Smooth muscle cell (in vitro differentiated cells): ENCODE results near the gene CIZ1. TPM values are rescaled to one million over a fixed set of nuclear protein-coding genes. Genes with fewer than 3 reads are reported as not detected.

Experiments
- DNase-seq: peaks from one replicate; lab custom pipeline; 2025; ENCODE audit not compliant: unreplicated experiment; lab: John Stamatoyannopoulos, UW
- H2AFZ ChIP-seq: fragments of 200-600 bp; sonication (generic); 2 replicates; pipeline ENCODE4 v1.6.0; 2016; ENCODE audit warnings: antibody characterized with exemption, low read depth, mild to moderate bottlenecking
- H3F3A ChIP-seq: fragments of 200-600 bp; sonication (generic); 2 replicates; pipeline ENCODE4 v1.6.0; 2017; ENCODE audit warnings: antibody characterized with exemption, low read depth
- H3K27ac ChIP-seq: fragments of 200-600 bp; sonication (generic); 2 replicates; pipeline ENCODE4 v1.5.1; 2016; ENCODE audit warnings: low read depth, mild to moderate bottlenecking
- H3K27me3 ChIP-seq: fragments of 200-600 bp; sonication (generic); 2 replicates; pipeline ENCODE4 v1.6.1; 2016; ENCODE audit warnings: low read depth, mild to moderate bottlenecking
- H3K36me3 ChIP-seq: fragments of 200-600 bp; sonication (generic); 2 replicates; pipeline ENCODE4 v1.5.1; 2016; ENCODE audit warnings: low read depth
- H3K4me1 ChIP-seq: fragments of 200-600 bp; sonication (generic); 2 replicates; pipeline ENCODE4 v1.5.1; 2016; ENCODE audit warnings: low read depth
- H3K4me2 ChIP-seq: fragments of 200-600 bp; sonication (generic); 2 replicates; pipeline ENCODE4 v1.6.0; 2016; ENCODE audit warnings: mild to moderate bottlenecking
- H3K4me3 ChIP-seq: fragments of 200-600 bp; sonication (generic); 2 replicates; pipeline ENCODE4 v1.5.1; 2016; ENCODE audit warnings: mild to moderate bottlenecking
- H3K79me2 ChIP-seq: fragments of 200-600 bp; sonication (generic); 2 replicates; pipeline ENCODE4 v1.6.0; 2016; ENCODE audit warnings: low read depth, mild to moderate bottlenecking
- H3K9ac ChIP-seq: fragments of 200-600 bp; sonication (generic); 2 replicates; pipeline ENCODE4 v1.6.0; 2016; ENCODE audit warnings: low read depth
- H3K9me3 ChIP-seq: fragments of 200-600 bp; sonication (generic); replicated peaks from 2 replicates; pipeline ENCODE4 v1.5.1; 2016; ENCODE audit warnings: low read depth
- H4K20me1 ChIP-seq: fragments of 200-600 bp; sonication (generic); 2 replicates; pipeline ENCODE4 v1.6.0; 2016; ENCODE audit warnings: low read depth
- CTCF ChIP-seq: fragments of 200-600 bp; sonication (generic); IDR thresholded peaks from 2 replicates; pipeline ENCODE4 v1.5.1; 2017; ENCODE audit warnings: borderline replicate concordance, mild to moderate bottlenecking, antibody characterized with exemption; ENCODE audit not compliant: insufficient read depth, poor library complexity, severe bottlenecking
- WGBS: methylation state at CpG from one replicate; pipeline ENCODE4 v1.1.7; 2016; ENCODE audit warnings: low lambda C conversion rate; 5-methylcytosine and 5-hydroxymethylcytosine counted together
- polyA plus RNA-seq: library from polyadenylated mRNA; unstranded; fragments of >200 nt; fragmentation: Nextera tagmentation; extraction: Ambion mirVana; gene quantifications from 2 replicates; pipeline ENCODE4 v1.2.1, GENCODE V29; 2016
- total RNA-seq: library from RNA; depleted of rRNA; stranded (reverse); fragments of >200 nt; gene quantifications from 2 replicates; pipeline ENCODE4 v1.2.3, GENCODE V29; 2014

The CIZ1 gene
- total and polyA plus RNA-seq, 2 experiments from 2014 or later = 23.5 to 84.0 TPM

GRCh38 chr9:128148509-128149000 lies 42.8 kb downstream of the CIZ1 start:
- H3K9me3 ChIP-seq = no peaks in the 10 kb centered on the region
- no peaks in the 10 kb centered on the region for H3K27me3 ChIP-seq
- H3K79me2 ChIP-seq = no peaks in the 10 kb centered on the region
- H3F3A ChIP-seq = no peaks in the 10 kb centered on the region
- H3K9ac ChIP-seq = no peak overlapping the region
- no peak for TF ChIP-seq CTCF
- no peaks in the 10 kb centered on the region for H4K20me1 ChIP-seq
- H3K4me3 ChIP-seq = no peak overlapping the region
- H3K4me2 ChIP-seq = no peak overlapping the region
- H3K27ac ChIP-seq = no peak overlapping the region
- H2AFZ ChIP-seq = no peak overlapping the region
- no peak for DNase-seq
- H3K4me1 ChIP-seq = no peaks in the 10 kb centered on the region
- no peaks in the 10 kb centered on the region for H3K36me3 ChIP-seq
- WGBS = 97% methylated on average over 5 of the region's 5 CpGs

- DNase-seq = no peak
- Histone ChIP-seq H3K4me2 (no peak overlapping the region), H3K9ac (no peak overlapping the region), H3K36me3 (no peaks in the 10 kb centered on the region), H4K20me1 (no peaks in the 10 kb centered on the region), H3K27ac (no peak overlapping the region), H2AFZ (no peak overlapping the region), H3K79me2 (no peaks in the 10 kb centered on the region), H3K9me3 (no peaks in the 10 kb centered on the region), H3F3A (no peaks in the 10 kb centered on the region), H3K4me1 (no peaks in the 10 kb centered on the region), H3K27me3 (no peaks in the 10 kb centered on the region), H3K4me3 (no peak overlapping the region)
- 91% methylated on average over 8 of the region's 8 CpGs for WGBS
- TF ChIP-seq CTCF = no peak
Measured at GRCh38 chr9:128146591-128147120, 44.7 kb downstream of the CIZ1 start.

- H3K9ac ChIP-seq = no peak overlapping the region
- H4K20me1 ChIP-seq = no peaks in the 10 kb centered on the region
- no peak overlapping the region for H3K27ac ChIP-seq
- H3K79me2 ChIP-seq = no peaks in the 10 kb centered on the region
- no peaks in the 10 kb centered on the region for H3K9me3 ChIP-seq
- H3F3A ChIP-seq = no peaks in the 10 kb centered on the region
- no peaks in the 10 kb centered on the region for H3K4me1 ChIP-seq
- 87% methylated on average over 13 of the region's 13 CpGs for WGBS
- no peaks in the 10 kb centered on the region for H3K36me3 ChIP-seq
- no peaks in the 10 kb centered on the region for H3K27me3 ChIP-seq
- DNase-seq = no peak
- H3K4me2 ChIP-seq = no peak overlapping the region
- TF ChIP-seq CTCF = no peak
- no peak overlapping the region for H3K4me3 ChIP-seq
- no peak overlapping the region for H2AFZ ChIP-seq
Measured at GRCh38 chr9:128145951-128146351, 45.4 kb downstream of the CIZ1 start.

- Histone ChIP-seq H3K9ac (no peak overlapping the region), H4K20me1 (no peaks in the 10 kb centered on the region)
Measured at GRCh38 chr9:128145536-128145935, 45.8 kb downstream of the CIZ1 start.

More at GRCh38 chr9:128145536-128145935, 45.8 kb downstream of the CIZ1 start:
- Histone ChIP-seq H3K4me1 (no peaks in the 10 kb centered on the region), H3K9me3 (no peaks in the 10 kb centered on the region), H3K36me3 (no peaks in the 10 kb centered on the region), H2AFZ (no peak overlapping the region), H3K27ac (no peak overlapping the region), H3F3A (no peaks in the 10 kb centered on the region), H3K4me2 (no peak overlapping the region), H3K79me2 (no peaks in the 10 kb centered on the region), H3K4me3 (no peak overlapping the region), H3K27me3 (no peaks in the 10 kb centered on the region)
- 74% methylated on average over 8 of the region's 8 CpGs for WGBS
- no peak for DNase-seq
- TF ChIP-seq CTCF = no peak
